Erythroblast (primary cell): Measurements from ENCODE around the gene ZNF559.

Experiments used
- GATA1 ChIP-seq: IDR thresholded peaks from 2 replicates; pipeline ENCODE4 v1.6.1; 2011; ENCODE audit warnings: low read depth, mild to moderate bottlenecking, control low read depth, low read length, moderate library complexity
- POLR2A ChIP-seq: IDR thresholded peaks from 2 replicates; pipeline ENCODE4 v1.6.1; 2011; ENCODE audit warnings: mild to moderate bottlenecking, low read length

DNA sequence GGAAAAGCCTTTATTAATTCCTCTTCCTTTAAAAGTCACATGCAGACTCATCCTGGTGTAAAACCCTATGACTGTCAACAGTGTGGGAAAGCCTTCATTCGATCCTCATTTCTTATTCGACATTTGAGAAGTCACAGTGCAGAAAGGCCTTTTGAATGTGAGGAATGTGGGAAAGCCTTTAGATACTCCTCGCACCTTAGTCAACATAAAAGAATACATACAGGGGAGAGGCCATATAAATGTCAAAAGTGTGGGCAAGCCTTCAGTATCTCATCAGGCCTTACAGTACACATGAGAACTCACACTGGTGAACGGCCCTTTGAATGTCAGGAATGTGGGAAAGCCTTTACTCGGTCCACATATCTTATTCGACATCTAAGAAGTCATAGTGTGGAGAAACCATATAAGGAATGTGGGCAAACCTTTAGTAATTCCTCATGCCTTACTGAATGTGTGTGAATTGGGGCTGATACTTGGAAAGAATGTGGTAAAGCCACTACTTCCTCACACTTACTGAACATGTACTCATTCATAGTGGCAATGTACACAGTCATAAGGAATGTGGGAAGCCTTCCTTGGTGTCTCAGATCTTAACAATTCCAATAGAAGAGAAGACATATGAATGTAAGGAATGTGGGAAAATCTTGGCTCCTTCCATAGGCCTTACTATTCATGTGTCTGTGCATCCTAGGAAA is 18.8 kb downstream of the ZNF559 start:
- TF ChIP-seq POLR2A (no peak), GATA1 (no peak)
